Gastrocnemius medialis (tissue), 4 donors: ENCODE measurements around the gene PKIB.

Experiments
- POLR2A ChIP-seq, 2 donors: fragments of 450-650 bp; IDR thresholded peaks; one replicate each; pipeline ENCODE4 v1.6.1; 2017; ENCODE audit warnings: antibody characterized with exemption in 2 of 2, mild to moderate bottlenecking in 2 of 2, moderate library complexity in 2 of 2
- TF ChIP-seq, protein P1 (sequence below), 5 experiments: fragments of 450-650 bp in 3 of 5; fragments of 200-600 bp in 2 of 5; sonication (generic) in 2 of 5; IDR thresholded peaks in 4 of 5; conservative IDR thresholded peaks in 1 of 5; 1 replicate in 4 of 5; 2 replicates in 1 of 5; pipeline ENCODE4 v1.5.1; 2016 to 2019; ENCODE audit warnings: antibody characterized with exemption in 5 of 5, mild to moderate bottlenecking in 3 of 5, moderate library complexity in 3 of 5

DNA sequence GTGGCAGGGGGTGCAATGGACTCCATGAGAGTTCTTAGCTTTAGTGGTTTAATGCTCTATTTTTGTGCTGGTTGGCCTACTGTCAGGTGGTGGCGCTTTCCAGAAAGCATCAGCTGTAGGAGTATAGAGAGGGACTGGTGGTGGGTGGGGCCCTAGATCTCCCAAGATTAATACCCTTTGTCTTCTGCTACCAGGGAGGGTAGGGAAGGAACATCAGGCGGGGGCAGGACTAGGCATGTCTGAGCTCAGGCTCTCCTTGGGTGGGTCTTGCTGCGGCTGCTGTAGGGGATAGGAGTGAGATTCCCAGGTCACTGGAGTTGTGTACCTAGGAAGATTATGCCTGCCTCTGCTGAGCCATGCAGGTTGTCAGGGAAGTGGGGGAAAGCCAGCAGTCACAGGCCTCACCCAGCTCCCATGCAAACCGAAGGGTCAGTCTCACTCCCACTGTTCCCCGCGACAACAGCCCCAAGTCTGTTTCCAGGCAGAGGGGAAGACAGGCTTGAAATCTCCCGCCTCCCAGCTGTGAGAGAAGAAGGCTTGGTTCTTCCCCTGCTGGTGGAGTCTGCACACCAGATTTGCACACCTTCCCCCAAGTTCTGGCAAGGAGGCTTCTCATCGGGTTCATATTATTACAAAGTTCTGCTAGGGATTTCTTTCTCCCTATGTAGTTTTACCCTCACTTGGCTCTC is 46.7 kb upstream of the PKIB start:
- TF ChIP-seq, protein P1, sequence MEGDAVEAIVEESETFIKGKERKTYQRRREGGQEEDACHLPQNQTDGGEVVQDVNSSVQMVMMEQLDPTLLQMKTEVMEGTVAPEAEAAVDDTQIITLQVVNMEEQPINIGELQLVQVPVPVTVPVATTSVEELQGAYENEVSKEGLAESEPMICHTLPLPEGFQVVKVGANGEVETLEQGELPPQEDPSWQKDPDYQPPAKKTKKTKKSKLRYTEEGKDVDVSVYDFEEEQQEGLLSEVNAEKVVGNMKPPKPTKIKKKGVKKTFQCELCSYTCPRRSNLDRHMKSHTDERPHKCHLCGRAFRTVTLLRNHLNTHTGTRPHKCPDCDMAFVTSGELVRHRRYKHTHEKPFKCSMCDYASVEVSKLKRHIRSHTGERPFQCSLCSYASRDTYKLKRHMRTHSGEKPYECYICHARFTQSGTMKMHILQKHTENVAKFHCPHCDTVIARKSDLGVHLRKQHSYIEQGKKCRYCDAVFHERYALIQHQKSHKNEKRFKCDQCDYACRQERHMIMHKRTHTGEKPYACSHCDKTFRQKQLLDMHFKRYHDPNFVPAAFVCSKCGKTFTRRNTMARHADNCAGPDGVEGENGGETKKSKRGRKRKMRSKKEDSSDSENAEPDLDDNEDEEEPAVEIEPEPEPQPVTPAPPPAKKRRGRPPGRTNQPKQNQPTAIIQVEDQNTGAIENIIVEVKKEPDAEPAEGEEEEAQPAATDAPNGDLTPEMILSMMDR (IDR thresholded peaks at IDR 0.05 in 4 of 5, conservative IDR thresholded peaks at IDR 0.05 in 1 of 5) = no peak
- no peak for TF ChIP-seq POLR2A (IDR thresholded peaks at IDR 0.05)
